ENCODE results near the gene RFESD. TPM values are rescaled to one million over a fixed set of nuclear protein-coding genes. Genes with fewer than 3 reads are reported as not detected.
"Not testable (repeated sequence)": the region's sequence is repeated elsewhere in the genome, so short reads cannot be mapped to it uniquely, and the experiment has no call there.

RFESD gene
- total and polyA plus RNA-seq, 2 of the 4 experiments (the other 2 are of a cell fraction), result 1.5 to 2.7 TPM

- no peak for TF ChIP-seq FOS (IDR thresholded peaks at IDR 0.05; ENCODE audit: low read depth, low read length)
Observed at GRCh38 chr5:95631991-95632675, 14.4 kb upstream of the RFESD start (continued).

DNA sequence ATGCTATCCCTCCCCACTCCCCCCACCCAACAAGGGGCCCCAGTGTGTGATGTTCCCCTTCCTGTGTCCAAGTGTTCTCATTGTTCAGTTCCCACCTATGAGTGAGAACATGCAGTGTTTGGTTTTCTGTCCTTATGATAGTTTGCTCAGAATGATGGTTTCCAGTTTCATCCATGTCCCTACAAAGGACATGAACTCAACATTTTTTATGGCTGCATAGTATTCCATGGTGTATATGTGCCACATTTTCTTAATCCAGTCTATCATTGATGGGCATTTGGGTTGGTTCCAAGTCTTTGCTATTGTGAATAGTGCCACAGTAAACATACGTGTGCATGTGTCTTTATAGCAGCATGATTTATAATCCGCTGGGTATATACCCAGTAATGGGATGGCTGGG lies 13.6 kb upstream of the RFESD start:
- CTCF ChIA-PET; H3K36me3 ChIP-seq (ENCODE audit: control insufficient read depth, insufficient read depth, low read length); H3K27ac ChIP-seq (ENCODE audit: insufficient read depth, low read length); H2BK20ac ChIP-seq (ENCODE audit: low read depth, low read length); H4K20me1 ChIP-seq (ENCODE audit: insufficient read depth, low read length); H4K8ac ChIP-seq (ENCODE audit: low read depth in 2 of 2, low read length in 2 of 2); H2BK120ac ChIP-seq (ENCODE audit: low read depth, low read length); H3K9me1 ChIP-seq (ENCODE audit: insufficient read depth, low read length); H2BK15ac ChIP-seq (ENCODE audit: low read depth, low read length); H3K4ac ChIP-seq (ENCODE audit: low read depth, low read length); H4K5ac ChIP-seq (ENCODE audit: low read depth, low read length); H3K9ac ChIP-seq (ENCODE audit: low read depth, low read length); H3K18ac ChIP-seq (ENCODE audit: low read depth, low read length); H3K79me1 ChIP-seq (ENCODE audit: low read depth in 1 of 2, low read length in 2 of 2); H2AK5ac ChIP-seq (ENCODE audit: low read depth, low read length); H3K14ac ChIP-seq (replicated peaks; ENCODE audit: low read depth, low read length); H2AK9ac ChIP-seq (replicated peaks; ENCODE audit: low read depth, low read length, poor library complexity); H3K9me3 ChIP-seq (ENCODE audit: control insufficient read depth, insufficient read depth, low read length); H3K56ac ChIP-seq (ENCODE audit: extremely low read depth, insufficient read depth, low read length); POLR2A ChIA-PET (ENCODE audit: unreplicated experiment); H2BK5ac ChIP-seq (ENCODE audit: low read depth, low read length, poor library complexity, severe bottlenecking); H3K23ac ChIP-seq (ENCODE audit: low read depth, low read length); dilution Hi-C loops (cut with HindIII; ENCODE audit: low sequenced_read_pairs, unreplicated experiment); H3K4me2 ChIP-seq (ENCODE audit: low read depth, low read length); H3K4me3 ChIP-seq (ENCODE audit: insufficient read depth, low read depth, low read length); ATAC-seq (ENCODE audit: low read depth); DNase-seq; H2AFZ ChIP-seq (replicated peaks; ENCODE audit: low read length, poor library complexity); H3K27me3 ChIP-seq (ENCODE audit: control insufficient read depth, insufficient read depth, low read length); H3K4me1 ChIP-seq (ENCODE audit: control insufficient read depth, insufficient read depth, low read length); intact Hi-C loops (cut with micrococcal nuclease); BruUV-seq (replicated peaks); H4K91ac ChIP-seq (ENCODE audit: insufficient read depth, low read depth, low read length): not testable (repeated sequence)
- WGBS, 2 experiments (ENCODE audit: extremely low coverage in 2 of 2, insufficient read length in 1 of 2), result no CpG with 5 or more reads among the region's 2 CpGs
- in situ Hi-C loops (cut with MboI; ENCODE audit: low sequenced_read_pairs), result loop anchor here (25.0 kb wide), 1 partner anchor 679 kb away; no protein-coding TSS in a partner anchor

All from IMR-90 (cell line).